Caki2 (cell line): ENCODE results near the gene DAZ4. TPM values are rescaled to one million over a fixed set of nuclear protein-coding genes. Genes with fewer than 3 reads are reported as not detected.
"Not testable (repeated sequence)": the region's sequence is repeated elsewhere in the genome, so short reads cannot be mapped to it uniquely, and the experiment has no call there.

ENCODE experiments used
- DNase-seq: peaks from one replicate; pipeline ENCODE4 v3.0.0-alpha.2; 2015; ENCODE audit warnings: low read depth
- in situ Hi-C: cut with HindIII; loops from 2 replicates; pipeline ENCODE4 v1.10.0; 2016; ENCODE audit warnings: low sequenced_read_pairs, low pct_unique_long_range_greater_than_20kb, mixed read lengths
- total RNA-seq: library from RNA; depleted of rRNA; stranded (reverse); fragments of >200 nt; shearing (Covaris generic); gene quantifications from 2 replicates; pipeline ENCODE4 v1.2.3, GENCODE V29; 2014; ENCODE audit warnings: low replicate concordance; rRNA removed

DAZ4 gene
- total RNA-seq, result not detected in 2 replicates

DNA sequence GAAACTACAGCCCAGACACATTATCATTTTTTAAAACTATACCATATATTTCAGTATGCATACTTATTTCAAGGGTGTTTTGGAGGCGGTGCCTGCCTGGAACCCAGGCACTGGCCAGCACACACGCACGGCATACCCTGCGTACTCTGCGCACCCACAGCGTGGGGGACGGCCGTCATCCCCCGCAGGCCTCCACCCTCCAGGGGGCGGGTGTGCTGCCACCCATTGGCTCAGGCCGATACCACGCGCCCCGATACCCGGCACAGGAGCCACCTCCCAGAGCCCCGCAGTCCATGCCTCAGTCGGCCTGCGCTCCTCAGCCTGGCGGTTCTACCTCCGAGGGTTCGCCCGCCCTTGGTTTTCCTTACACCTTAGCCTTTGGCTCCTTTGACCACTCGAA, at the start of gene DAZ4:
TSS of gene DAZ4 (plus strand) at position 301 of the 400 bp plus-strand sequence. CDS start 208 bp downstream, outside the sequence.
- DNase-seq, in situ Hi-C loops: not testable (repeated sequence)

- DNase-seq, in situ Hi-C loops: not testable (repeated sequence)
Measured at GRCh38 chrY:24813293-24813692, 20.4 kb upstream of the DAZ4 start, which contains the start of gene DAZ3. Gene DAZ3 (minus strand): TSS chrY:24813393. CDS start chrY:24813185, 208 bp downstream.

DNA sequence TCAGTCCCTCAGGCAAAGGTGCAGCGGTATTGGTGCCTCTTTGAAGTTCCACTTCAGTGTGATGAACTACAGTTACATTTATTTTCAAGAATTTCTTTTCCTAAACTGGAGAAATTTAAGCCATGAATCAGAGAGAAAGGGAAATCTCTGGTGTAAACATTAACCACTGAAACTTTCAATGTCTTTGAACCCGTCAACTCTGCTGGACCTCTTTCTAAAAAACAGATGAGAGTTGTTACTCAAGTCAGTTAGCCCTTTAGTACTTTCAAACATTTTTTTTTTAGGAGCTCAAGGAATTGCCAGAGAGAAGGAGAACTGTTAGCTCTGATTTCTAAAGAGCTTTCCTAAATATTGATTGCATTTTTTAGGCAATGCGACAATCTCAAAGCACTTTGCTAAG, 11.9 kb upstream of the DAZ4 start:
- in situ Hi-C loops, DNase-seq: not testable (repeated sequence)

DNA sequence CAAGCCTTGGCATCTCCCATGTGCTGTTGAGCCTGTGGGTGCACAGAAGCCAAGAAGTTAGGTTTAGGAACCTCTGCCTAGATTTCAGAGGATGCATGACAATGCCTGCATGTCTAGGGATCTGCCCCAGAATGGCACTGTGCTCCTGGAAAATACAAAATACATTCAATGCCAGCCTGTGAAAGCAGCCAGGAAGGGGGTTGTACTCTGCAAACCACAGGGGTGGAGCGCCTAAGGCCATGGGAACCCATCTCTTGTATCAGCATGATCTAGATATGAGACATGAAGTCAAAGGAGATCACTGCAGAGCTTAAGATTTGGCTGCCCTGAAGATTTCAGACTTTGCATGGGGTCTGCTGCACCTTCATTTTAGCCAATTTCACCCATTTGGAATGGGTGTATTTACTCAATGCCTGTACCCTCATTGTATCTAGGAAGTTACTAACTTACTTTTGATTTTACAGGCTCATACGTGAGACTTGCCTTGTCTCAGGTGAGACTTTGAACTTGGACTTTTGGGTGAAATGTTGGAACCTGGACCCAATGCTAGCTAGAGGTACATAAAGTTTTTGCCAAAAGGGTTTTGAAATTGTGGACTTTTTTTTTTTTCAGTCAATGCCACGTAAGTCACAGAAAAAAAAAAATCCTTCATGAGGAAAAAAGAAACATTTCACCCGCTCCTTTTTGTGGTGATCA, 9.4 kb upstream of the DAZ4 start:
- DNase-seq, in situ Hi-C loops: not testable (repeated sequence)

GRCh38 chrY:24825069-24825468, 8.7 kb upstream of the DAZ4 start:
- in situ Hi-C loops, DNase-seq: not testable (repeated sequence)

Other genes with a start within 250 kb of the DAZ4 start
- not detected in 2 replicates for gene BPY2B, start 215.9 kb upstream of the DAZ4 start, total RNA-seq
- not detected in 2 replicates for gene DAZ3, start 20.5 kb upstream of the DAZ4 start, total RNA-seq
- not detected in 2 replicates for gene BPY2C, start 218.2 kb downstream of the DAZ4 start, total RNA-seq